CD14-positive monocyte (primary cell): ENCODE data around the gene TREX2. TPM values are rescaled to one million over a fixed set of nuclear protein-coding genes. Genes with fewer than 3 reads are reported as not detected.

Experiments
- DNase-seq, 3 donors: peaks; one replicate each; pipeline ENCODE4 v3.0.0-alpha.2; 2011 to 2022
- H2AFZ ChIP-seq: 2 replicates; pipeline ENCODE4 v1.6.0; 2012; ENCODE audit warnings: mild to moderate bottlenecking, low read depth, low read length, inconsistent platforms; ENCODE audit not compliant: insufficient read depth, poor library complexity, severe bottlenecking
- H3K27ac ChIP-seq, 2 donors: 1 replicate in 1 of 2; 2 replicates in 1 of 2; pipeline ENCODE4 v1.5.1; 2012 to 2013; ENCODE audit warnings: low read length in 2 of 2, control low read depth in 1 of 2, inconsistent platforms in 1 of 2, low read depth in 1 of 2, mild to moderate bottlenecking in 1 of 2
- H3K27me3 ChIP-seq, 2 donors: one replicate each; pipeline versions ENCODE4 v1.6.0 to v1.6.1; 2011 to 2013; ENCODE audit warnings: low read length in 2 of 2; ENCODE audit not compliant: control insufficient read depth in 2 of 2, insufficient read depth in 2 of 2
- H3K36me3 ChIP-seq, 2 donors: replicated peaks in 1 of 2; 1 replicate in 1 of 2; 2 replicates in 1 of 2; pipeline versions ENCODE4 v1.5.1 to v1.6.1; 2012 to 2013; ENCODE audit warnings: low read length in 2 of 2, control low read depth in 1 of 2, inconsistent platforms in 1 of 2, mild to moderate bottlenecking in 1 of 2; ENCODE audit not compliant: insufficient read depth in 2 of 2, control insufficient read depth in 1 of 2
- H3K4me1 ChIP-seq, 2 donors: 1 replicate in 1 of 2; 2 replicates in 1 of 2; pipeline versions ENCODE4 v1.5.1 to v1.6.1; 2012 to 2013; ENCODE audit warnings: low read length in 2 of 2, control low read depth in 1 of 2, inconsistent platforms in 1 of 2, mild to moderate bottlenecking in 1 of 2, moderate library complexity in 1 of 2; ENCODE audit not compliant: insufficient read depth in 2 of 2, control insufficient read depth in 1 of 2
- H3K4me2 ChIP-seq: replicated peaks from 2 replicates; pipeline ENCODE3; 2012; ENCODE audit warnings: low read length, moderate library complexity, mild to moderate bottlenecking; ENCODE audit not compliant: poor library complexity, severe bottlenecking; ENCODE audit errors: extremely low read depth
- H3K4me3 ChIP-seq, 3 experiments: fragments of 200-600 bp in 1 of 3; sonication (generic) in 1 of 3; replicated peaks in 1 of 3; 1 replicate in 2 of 3; 2 replicates in 1 of 3; pipeline ENCODE4 v1.5.1; 2011 to 2013; ENCODE audit warnings: low read length in 3 of 3, mild to moderate bottlenecking in 3 of 3, control low read depth in 2 of 3, low read depth in 2 of 3, inconsistent platforms in 1 of 3, moderate library complexity in 1 of 3
- H3K79me2 ChIP-seq: 2 replicates; pipeline ENCODE4 v1.6.0; 2012; ENCODE audit warnings: mild to moderate bottlenecking, control low read depth, inconsistent platforms, low read length, moderate library complexity; ENCODE audit not compliant: insufficient read depth
- H3K9ac ChIP-seq: 2 replicates; pipeline ENCODE4 v1.6.0; 2017; ENCODE audit warnings: low read length, mild to moderate bottlenecking; ENCODE audit not compliant: insufficient read depth, poor library complexity, severe bottlenecking
- H3K9me3 ChIP-seq, 2 donors: replicated peaks in 1 of 2; 1 replicate in 1 of 2; 2 replicates in 1 of 2; pipeline versions ENCODE4 v1.5.1 to v1.6.1; 2012 to 2013; ENCODE audit warnings: low read length in 2 of 2, control low read depth in 1 of 2; ENCODE audit not compliant: control insufficient read depth in 1 of 2, insufficient read depth in 1 of 2
- H4K20me1 ChIP-seq: 2 replicates; pipeline ENCODE4 v1.6.0; 2012; ENCODE audit warnings: mild to moderate bottlenecking, low read length, control low read depth, moderate library complexity; ENCODE audit not compliant: insufficient read depth
- H3K27ac Mint-ChIP-seq, 7 donors: one replicate each; pipeline ENCODE4 v1.8.0; 2020; ENCODE audit warnings: mild to moderate bottlenecking in 7 of 7, mixed read lengths in 7 of 7, moderate library complexity in 6 of 7, inconsistent platforms in 2 of 7
- H3K27me3 Mint-ChIP-seq, 3 donors: one replicate each; pipeline ENCODE4 v1.8.0; 2021 to 2022; ENCODE audit warnings: low read depth in 3 of 3, mild to moderate bottlenecking in 3 of 3, mixed read lengths in 3 of 3, moderate library complexity in 3 of 3, inconsistent platforms in 1 of 3
- H3K36me3 Mint-ChIP-seq, 2 donors: one replicate each; pipeline ENCODE4 v1.8.0; 2020; ENCODE audit warnings: mixed read lengths in 2 of 2, inconsistent platforms in 1 of 2, mild to moderate bottlenecking in 1 of 2
- H3K4me1 Mint-ChIP-seq: one replicate; pipeline ENCODE4 v1.8.0; 2020; ENCODE audit warnings: mild to moderate bottlenecking, mixed read lengths
- H3K4me3 Mint-ChIP-seq, 2 donors: one replicate each; pipeline ENCODE4 v1.8.0; 2020; ENCODE audit warnings: mild to moderate bottlenecking in 2 of 2, mixed read lengths in 2 of 2, moderate library complexity in 1 of 2
- H3K9me3 Mint-ChIP-seq, 7 donors: one replicate each; pipeline ENCODE4 v1.8.0; 2020 to 2022; ENCODE audit warnings: mixed read lengths in 7 of 7, mild to moderate bottlenecking in 6 of 7, moderate library complexity in 6 of 7, inconsistent platforms in 2 of 7
- WGBS: methylation state at CpG from one replicate; pipeline ENCODE4 v1.1.5; 2013; ENCODE audit warnings: missing lambda C conversion rate; ENCODE audit not compliant: insufficient coverage; 5-methylcytosine and 5-hydroxymethylcytosine counted together
- intact Hi-C, 2 donors: fragments of 100-400 bp; cut with micrococcal nuclease; formaldehyde crosslinking; loops; one replicate each; pipeline versions ENCODE4 v1.15.0 to v1.15.1; 2023
- polyA plus RNA-seq, 3 donors: library from polyadenylated mRNA; depleted of rRNA in 1 of 3; unstranded in 2 of 3; stranded (reverse) in 1 of 3; fragments of 300-500 nt in 2 of 3; fragments of >200 nt in 1 of 3; fragmentation: Illumina TruSeq in 2 of 3; gene quantifications; 1 replicate in 2 of 3; 2 replicates in 1 of 3; pipeline ENCODE4 v1.2.3, GENCODE V29; 2012 to 2021
- TF ChIP-seq, protein P1 (sequence below): fragments of 200-600 bp; IDR thresholded peaks from one replicate; pipeline ENCODE4 v1.8.0; 2022; ENCODE audit warnings: antibody characterized with exemption, mild to moderate bottlenecking

TREX2 gene
- polyA plus RNA-seq, 3 donors: 1.5 TPM; not detected in 2

DNA sequence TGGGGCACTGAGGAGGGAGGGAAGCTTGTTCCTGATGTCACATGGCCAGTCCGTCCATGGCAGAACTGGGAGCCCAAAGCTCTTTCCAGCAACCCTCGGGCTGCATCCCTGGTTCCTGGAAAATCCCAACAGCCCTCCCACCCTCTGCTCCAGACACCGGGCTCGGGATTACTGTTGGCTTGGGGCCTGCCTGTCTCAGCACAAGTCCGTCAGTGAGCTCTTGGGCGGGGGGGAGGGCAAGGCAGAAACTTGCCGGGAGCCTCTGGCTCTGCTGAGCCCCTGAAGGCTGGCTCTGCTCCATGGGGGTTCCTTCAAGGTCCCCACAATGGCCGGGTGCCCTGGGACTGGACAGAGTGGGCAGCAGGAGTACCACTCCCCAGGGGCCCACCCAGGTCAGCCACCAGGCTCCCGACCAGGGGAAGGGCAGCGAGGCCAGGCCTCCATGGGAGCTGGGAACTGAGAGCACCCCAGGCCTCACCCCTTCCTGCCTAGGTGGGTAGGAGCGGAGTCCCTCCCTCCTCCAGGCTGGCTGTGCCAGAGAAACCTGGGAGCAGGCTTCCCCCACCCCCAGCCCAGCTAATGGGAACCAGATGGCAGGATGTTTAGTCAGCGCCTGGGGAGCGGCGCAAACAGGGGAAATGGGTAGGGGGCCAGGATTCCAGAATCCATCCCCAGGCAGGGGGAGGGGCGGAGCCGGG is 31.0 kb upstream of the TREX2 start:
- DNase-seq: no peak
- Histone ChIP-seq H3K9me3 (no peaks in the 10 kb centered on the region), H3K79me2 (no peaks in the 10 kb centered on the region), H3K4me1 (peaks cover 6 to 7% of the 10 kb centered on the region in 2 donors), H2AFZ (no peak overlapping the region), H4K20me1 (no peaks in the 10 kb centered on the region), H3K27ac (no peak overlapping the region), H3K36me3 (no peaks in the 10 kb centered on the region), H3K27me3 (peaks cover 0 to 8% of the 10 kb centered on the region in 2 donors), H3K4me2 (no peak overlapping the region), H3K9ac (no peak overlapping the region), H3K4me3 (no peak overlapping the region)
- Mint-ChIP-seq H3K9me3 (peaks cover 0 to 2% (median 0%) of the 10 kb centered on the region in 7 donors), H3K4me1 (peaks cover 3% of the 10 kb centered on the region), H3K36me3 (no peaks in the 10 kb centered on the region), H3K4me3 (no peak overlapping the region), H3K27ac (no peak overlapping the region), H3K27me3 (peaks cover 10 to 25% (median 24%) of the 10 kb centered on the region in 3 donors)
- TF ChIP-seq, protein P1, sequence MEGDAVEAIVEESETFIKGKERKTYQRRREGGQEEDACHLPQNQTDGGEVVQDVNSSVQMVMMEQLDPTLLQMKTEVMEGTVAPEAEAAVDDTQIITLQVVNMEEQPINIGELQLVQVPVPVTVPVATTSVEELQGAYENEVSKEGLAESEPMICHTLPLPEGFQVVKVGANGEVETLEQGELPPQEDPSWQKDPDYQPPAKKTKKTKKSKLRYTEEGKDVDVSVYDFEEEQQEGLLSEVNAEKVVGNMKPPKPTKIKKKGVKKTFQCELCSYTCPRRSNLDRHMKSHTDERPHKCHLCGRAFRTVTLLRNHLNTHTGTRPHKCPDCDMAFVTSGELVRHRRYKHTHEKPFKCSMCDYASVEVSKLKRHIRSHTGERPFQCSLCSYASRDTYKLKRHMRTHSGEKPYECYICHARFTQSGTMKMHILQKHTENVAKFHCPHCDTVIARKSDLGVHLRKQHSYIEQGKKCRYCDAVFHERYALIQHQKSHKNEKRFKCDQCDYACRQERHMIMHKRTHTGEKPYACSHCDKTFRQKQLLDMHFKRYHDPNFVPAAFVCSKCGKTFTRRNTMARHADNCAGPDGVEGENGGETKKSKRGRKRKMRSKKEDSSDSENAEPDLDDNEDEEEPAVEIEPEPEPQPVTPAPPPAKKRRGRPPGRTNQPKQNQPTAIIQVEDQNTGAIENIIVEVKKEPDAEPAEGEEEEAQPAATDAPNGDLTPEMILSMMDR: no peak
- intact Hi-C loops: loop anchor here in 1 of 2 donors (10.0 kb wide), 1 partner anchor 522 kb away; no protein-coding TSS in a partner anchor
- WGBS: 90% methylated on average over 6 of the region's 16 CpGs

DNA sequence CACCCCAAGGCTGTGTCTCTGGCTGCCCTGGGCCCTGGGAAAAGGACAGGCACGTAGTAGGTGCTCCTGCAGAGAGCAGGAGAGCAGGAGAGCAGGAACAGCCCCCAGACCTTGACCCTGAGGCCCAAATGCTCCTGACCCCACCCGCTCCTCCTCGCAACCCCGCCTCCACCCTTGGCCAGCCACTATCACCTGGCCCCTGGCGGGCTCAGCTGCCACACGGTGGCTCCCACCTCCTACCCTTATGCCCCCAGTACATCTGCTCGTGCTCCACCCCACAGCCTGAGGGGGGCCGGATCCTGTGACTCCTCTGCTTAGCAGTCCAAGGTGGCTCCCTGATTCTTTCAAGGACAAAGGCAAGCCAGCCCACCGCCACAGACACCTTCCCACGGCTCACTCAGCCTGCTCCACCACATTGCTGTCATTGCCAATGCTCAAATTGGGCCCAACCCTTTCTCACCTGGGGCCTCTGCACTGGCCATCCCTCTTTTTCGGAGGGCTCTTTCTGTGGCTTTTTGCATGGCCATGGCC is 30.0 kb upstream of the TREX2 start:
- WGBS: 86% methylated on average over 7 of the region's 11 CpGs
- no peak overlapping the region for H3K27ac ChIP-seq
- intact Hi-C loops: loop anchor here in 1 of 2 donors (10.0 kb wide), 1 partner anchor 521 kb away; no protein-coding TSS in a partner anchor
- H2AFZ ChIP-seq: no peak overlapping the region
- H3K27me3 ChIP-seq: peaks cover 0 to 8% of the 10 kb centered on the region in 2 donors
- no peaks in the 10 kb centered on the region for H3K9me3 ChIP-seq
- no peaks in the 10 kb centered on the region for H3K79me2 ChIP-seq
- no peak overlapping the region for H3K4me3 ChIP-seq
- Mint-ChIP-seq H3K9me3 (peaks cover 0 to 5% (median 0%) of the 10 kb centered on the region in 7 donors), H3K27me3 (peaks cover 10 to 27% (median 24%) of the 10 kb centered on the region in 3 donors), H3K4me3 (peak overlapping the region; percentile 24 to 78), H3K36me3 (no peaks in the 10 kb centered on the region), H3K4me1 (peaks cover 6% of the 10 kb centered on the region), H3K27ac (no peak overlapping the region)
- H3K9ac ChIP-seq: no peak overlapping the region
- DNase-seq: no peak
- no peak overlapping the region for H3K4me2 ChIP-seq
- no peaks in the 10 kb centered on the region for H4K20me1 ChIP-seq
- TF ChIP-seq, protein P1: no peak
- peaks cover 10% of the 10 kb centered on the region in 2 donors for H3K4me1 ChIP-seq
- H3K36me3 ChIP-seq: no peaks in the 10 kb centered on the region
